ENCODE data around the gene AVL9.
"Not testable (repeated sequence)": the region's sequence is repeated elsewhere in the genome, so short reads cannot be mapped to it uniquely, and the experiment has no call there.

The AVL9 gene

DNA sequence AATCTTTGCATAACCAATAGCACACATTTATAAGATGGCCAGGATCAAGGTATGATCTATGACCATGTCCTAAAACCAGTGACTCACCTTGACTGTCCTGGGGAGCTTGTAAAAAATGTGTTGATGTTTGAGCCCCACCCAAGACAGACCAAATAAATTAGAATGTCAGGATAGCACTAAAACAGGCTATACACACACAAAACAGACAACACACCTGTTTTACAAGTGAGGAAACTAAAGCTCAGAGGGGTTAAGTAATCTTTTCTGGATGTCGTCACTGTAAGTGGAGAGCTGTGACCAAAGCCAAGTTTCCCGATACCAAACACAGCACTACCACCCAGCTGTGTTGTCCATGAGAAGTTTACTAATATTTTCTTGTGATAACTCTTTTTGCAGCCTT, 84.5 kb downstream of the AVL9 start:
- Mint-ChIP-seq H3K9me3 (no peaks in the 10 kb centered on the region), H3K4me3 (no peak overlapping the region), H3K27me3 (no peaks in the 10 kb centered on the region), H3K36me3 (peaks cover 49% of the 10 kb centered on the region), H3K4me1 (no peaks in the 10 kb centered on the region), H3K27ac (no peak overlapping the region)
- CTCF ChIA-PET, result no interaction called here
- DNase-seq, result no peak

DNA sequence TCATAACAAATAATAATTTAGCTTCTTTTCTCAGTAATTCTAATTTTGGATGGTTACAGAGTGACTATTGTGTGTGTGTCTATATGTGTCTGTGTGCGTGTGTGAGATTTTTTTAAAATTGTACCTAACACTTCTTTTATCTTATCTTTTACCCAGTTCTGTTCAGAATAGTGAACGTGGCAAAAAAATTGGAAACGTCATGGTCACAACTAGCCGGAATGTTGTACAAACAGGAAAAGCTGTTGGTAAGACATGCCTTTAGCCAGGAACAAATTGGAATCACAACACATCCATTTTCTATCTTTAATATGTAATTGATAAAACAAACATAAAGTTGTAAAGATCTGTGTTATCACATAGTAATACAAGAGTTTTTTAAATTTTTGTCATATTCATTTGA, 85.4 kb downstream of the AVL9 start:
- H3K27me3 Mint-ChIP-seq, result no peaks in the 10 kb centered on the region
- H3K36me3 Mint-ChIP-seq, result peaks cover 55% of the 10 kb centered on the region
- H3K4me1 Mint-ChIP-seq, result no peaks in the 10 kb centered on the region
- H3K27ac Mint-ChIP-seq, result no peak overlapping the region
- no peak for DNase-seq
- no peak overlapping the region for H3K4me3 Mint-ChIP-seq
- H3K9me3 Mint-ChIP-seq, result no peaks in the 10 kb centered on the region
- CTCF ChIA-PET, result no interaction called here

DNA sequence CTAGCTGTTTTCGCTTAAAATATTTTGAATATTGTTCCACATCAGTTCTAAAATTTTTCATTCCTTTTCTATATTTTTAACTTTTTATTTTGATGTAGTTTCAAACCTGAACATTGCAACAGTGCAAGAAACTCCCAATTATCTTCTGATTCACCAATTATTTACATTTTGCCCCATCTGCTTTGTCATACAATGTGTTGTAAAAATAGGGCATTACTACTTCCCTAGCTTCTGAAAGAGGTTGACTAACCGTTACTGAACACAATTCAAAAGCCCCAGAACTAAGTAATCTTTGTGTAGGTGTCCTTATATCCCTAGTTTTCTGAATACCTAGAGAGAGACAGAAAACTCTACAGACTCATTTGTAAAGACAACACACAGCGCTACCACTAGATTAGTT, 86.7 kb downstream of the AVL9 start:
- Mint-ChIP-seq H3K27me3 (no peaks in the 10 kb centered on the region), H3K4me3 (no peak overlapping the region), H3K9me3 (no peaks in the 10 kb centered on the region), H3K4me1 (no peaks in the 10 kb centered on the region), H3K36me3 (peaks cover 54% of the 10 kb centered on the region), H3K27ac (no peak overlapping the region)
- CTCF ChIA-PET, result no interaction called here
- no peak for DNase-seq

DNA sequence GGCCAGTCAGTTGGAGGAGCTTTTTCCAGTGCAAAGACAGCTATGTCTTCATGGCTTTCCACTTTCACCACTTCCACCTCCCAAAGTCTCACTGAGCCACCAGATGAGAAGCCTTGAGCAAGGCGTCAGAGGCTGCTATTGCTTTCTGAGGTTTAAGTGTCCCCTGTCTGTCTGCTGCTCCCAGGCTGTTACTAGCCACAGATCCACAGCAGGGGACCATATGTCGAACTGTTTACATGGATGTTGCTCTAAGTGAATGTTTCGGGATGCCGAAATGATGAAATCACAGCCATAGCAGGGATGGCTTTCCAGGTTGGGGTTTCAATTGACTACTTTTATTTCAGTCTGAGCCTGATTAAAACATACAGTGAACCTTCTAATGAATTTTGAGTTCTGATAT, 88.5 kb downstream of the AVL9 start:
- H3K4me1 Mint-ChIP-seq, result peaks cover 5% of the 10 kb centered on the region
- CTCF ChIA-PET, result no interaction called here
- DNase-seq, result no peak
- peaks cover 49% of the 10 kb centered on the region for H3K36me3 Mint-ChIP-seq
- H3K4me3 Mint-ChIP-seq, result no peak overlapping the region
- no peaks in the 10 kb centered on the region for H3K9me3 Mint-ChIP-seq
- H3K27me3 Mint-ChIP-seq, result no peaks in the 10 kb centered on the region
- no peak overlapping the region for H3K27ac Mint-ChIP-seq

DNA sequence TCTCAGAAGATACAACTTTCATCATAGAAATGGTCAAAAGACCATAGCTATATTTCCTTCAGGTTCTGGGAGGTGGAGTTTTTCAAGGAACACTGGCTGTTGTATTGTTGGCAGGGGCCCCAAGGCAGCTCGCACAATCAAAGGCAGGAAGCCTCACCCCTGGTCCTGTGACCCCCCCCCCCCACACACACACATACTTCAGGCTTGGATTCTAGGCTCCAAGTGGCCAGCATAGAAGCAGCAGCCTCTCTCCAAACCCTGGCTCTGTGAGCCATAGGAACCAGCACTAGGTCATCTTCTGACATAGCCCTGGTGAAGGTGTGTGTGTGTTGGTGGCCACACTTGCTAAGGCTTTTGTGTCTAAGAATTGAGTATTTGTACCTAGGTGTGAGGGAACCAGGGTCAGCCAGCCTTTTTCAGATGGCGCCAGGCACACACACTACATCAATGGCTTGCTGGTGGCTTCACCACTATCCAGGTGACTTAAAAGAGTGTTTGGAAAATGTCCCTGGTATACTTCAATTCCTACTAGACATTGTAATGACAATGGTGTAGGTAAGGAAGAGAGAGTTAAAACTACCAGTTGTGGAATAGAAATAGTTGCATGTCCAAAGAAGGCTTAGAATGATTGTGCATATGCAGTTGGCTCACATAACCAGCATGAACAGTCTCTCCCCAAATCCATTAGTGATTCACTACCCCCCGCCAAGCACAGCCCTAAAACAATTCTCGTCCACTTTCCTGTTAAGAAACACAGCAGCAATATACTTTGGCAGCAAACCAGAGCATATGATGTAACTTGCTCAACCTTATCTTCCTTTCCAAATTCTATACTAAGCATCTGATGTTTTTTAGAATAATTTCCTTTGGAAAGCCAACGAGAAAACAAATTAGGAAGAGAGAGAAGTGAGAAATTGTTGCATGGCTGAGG, 91.3 kb downstream of the AVL9 start:
- Mint-ChIP-seq H3K27ac (no peak overlapping the region), H3K27me3 (no peaks in the 10 kb centered on the region), H3K9me3 (no peaks in the 10 kb centered on the region), H3K4me3 (no peak overlapping the region), H3K4me1 (peaks cover 5% of the 10 kb centered on the region), H3K36me3 (peaks cover 42% of the 10 kb centered on the region)
- CTCF ChIA-PET, result no interaction called here
- no peak for DNase-seq

DNA sequence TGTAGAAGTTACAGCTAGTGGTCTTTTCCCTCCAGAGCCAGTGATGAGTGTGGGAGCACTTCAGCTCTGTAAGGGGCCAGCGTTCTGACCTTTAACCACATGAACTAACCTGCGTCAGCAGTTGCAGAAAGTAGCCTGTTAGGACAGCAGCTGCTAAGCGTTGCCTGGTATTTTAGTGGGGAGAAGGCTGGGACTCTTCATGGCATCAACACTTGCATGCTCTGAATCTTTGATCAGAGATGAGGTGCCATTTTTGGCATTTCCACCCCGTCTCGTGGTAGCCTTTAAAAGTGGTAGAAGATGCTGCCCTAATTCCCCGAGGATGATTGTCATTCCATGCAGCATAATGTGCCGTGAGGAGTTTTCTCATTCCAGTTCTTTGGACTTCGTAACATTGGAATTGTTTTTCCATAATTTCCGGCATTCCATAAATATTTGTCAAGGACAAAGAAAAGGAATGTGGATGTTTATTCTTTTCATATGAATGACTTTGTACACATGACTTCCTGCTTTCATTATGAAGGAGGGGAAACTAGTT, 92.2 kb downstream of the AVL9 start:
- DNase-seq, result no peak
- H3K27ac Mint-ChIP-seq, result no peak overlapping the region
- H3K36me3 Mint-ChIP-seq, result peaks cover 36% of the 10 kb centered on the region
- H3K27me3 Mint-ChIP-seq, result no peaks in the 10 kb centered on the region
- no peaks in the 10 kb centered on the region for H3K9me3 Mint-ChIP-seq
- no peak overlapping the region for H3K4me3 Mint-ChIP-seq
- H3K4me1 Mint-ChIP-seq, result peaks cover 5% of the 10 kb centered on the region
- CTCF ChIA-PET, result no interaction called here

DNA sequence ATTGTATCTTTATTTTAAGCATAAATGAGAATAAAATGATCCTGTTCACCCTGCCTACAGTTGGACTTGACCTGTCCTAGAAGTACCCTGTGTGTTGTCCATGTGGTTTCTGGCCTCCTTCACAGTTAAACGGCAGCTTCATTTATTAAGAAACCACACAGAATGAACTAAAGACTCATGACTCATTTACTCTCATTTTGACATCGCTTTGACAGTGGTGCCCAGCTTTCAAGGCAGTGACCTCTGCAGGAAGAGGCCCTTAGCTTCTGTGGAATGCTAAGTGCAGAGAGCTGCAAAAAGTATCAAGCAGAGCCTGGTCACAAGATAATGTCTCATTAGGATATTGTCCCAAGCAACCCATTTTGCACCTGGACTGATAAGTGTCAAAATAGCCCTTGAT, 93.4 kb downstream of the AVL9 start:
- no peak for DNase-seq
- CTCF ChIA-PET, result interaction anchor here (0.8 to 1.6 kb wide), 2 partner anchors 15 to 68 kb away, joined by 3 read pairs; no protein-coding TSS in a partner anchor
- H3K27ac Mint-ChIP-seq, result no peak overlapping the region

DNA sequence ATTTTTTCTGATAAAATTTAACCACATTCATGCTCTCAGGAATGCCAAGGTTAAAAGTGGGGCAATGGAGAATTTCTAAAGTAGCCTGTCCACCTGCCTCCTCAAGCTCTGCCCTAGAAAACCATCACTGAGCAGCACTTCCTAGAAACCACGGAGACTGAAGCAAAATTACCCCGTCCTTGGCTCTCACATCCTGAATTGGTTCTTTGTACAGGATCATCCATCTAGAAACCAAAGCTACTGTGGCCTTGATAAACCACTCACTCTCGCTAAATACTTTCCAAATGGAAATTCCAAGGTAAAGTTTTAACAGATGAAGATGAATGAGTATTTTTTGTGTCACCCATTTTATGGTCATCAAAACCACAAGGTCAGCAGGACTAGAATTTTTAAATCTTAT, 96.6 kb downstream of the AVL9 start:
- H3K36me3 Mint-ChIP-seq, result peaks cover 7% of the 10 kb centered on the region
- H3K4me3 Mint-ChIP-seq, result no peak overlapping the region
- H3K4me1 Mint-ChIP-seq, result peaks cover 5% of the 10 kb centered on the region
- H3K27me3 Mint-ChIP-seq, result peaks cover 6% of the 10 kb centered on the region
- no peaks in the 10 kb centered on the region for H3K9me3 Mint-ChIP-seq
- CTCF ChIA-PET, result no interaction called here
- no peak for DNase-seq
- no peak overlapping the region for H3K27ac Mint-ChIP-seq

More for the DNA sequence above, 93.4 kb downstream of the AVL9 start:
- Mint-ChIP-seq H3K27me3 (peaks cover under 1% of the 10 kb centered on the region), H3K4me3 (no peak overlapping the region), H3K9me3 (no peaks in the 10 kb centered on the region), H3K4me1 (peaks cover 5% of the 10 kb centered on the region), H3K36me3 (peaks cover 28% of the 10 kb centered on the region)

DNA sequence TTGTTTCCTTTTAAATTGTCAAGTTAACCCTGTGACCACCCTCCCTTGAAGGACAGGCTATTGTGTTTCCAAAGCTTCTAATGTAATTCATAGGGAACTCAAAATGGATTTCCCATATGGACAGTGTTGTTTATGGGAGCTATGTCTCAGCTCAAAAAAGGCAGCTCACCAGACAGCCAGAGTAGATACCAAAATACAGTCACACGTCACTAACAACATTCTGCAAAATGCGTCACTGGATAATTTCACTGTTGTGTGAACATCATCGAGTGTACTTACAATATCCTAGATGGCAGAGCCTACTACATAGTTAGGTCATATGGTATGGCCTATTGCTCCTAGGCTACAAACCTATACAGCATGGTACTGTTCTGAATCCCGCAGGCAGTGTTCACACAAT, 97.4 kb downstream of the AVL9 start:
- Mint-ChIP-seq H3K4me3 (no peak overlapping the region), H3K36me3 (peaks cover 4% of the 10 kb centered on the region), H3K27ac (no peak overlapping the region), H3K9me3 (no peaks in the 10 kb centered on the region), H3K27me3 (peaks cover 6% of the 10 kb centered on the region), H3K4me1 (peaks cover 4% of the 10 kb centered on the region)
- CTCF ChIA-PET, result no interaction called here
- DNase-seq, result no peak

DNA sequence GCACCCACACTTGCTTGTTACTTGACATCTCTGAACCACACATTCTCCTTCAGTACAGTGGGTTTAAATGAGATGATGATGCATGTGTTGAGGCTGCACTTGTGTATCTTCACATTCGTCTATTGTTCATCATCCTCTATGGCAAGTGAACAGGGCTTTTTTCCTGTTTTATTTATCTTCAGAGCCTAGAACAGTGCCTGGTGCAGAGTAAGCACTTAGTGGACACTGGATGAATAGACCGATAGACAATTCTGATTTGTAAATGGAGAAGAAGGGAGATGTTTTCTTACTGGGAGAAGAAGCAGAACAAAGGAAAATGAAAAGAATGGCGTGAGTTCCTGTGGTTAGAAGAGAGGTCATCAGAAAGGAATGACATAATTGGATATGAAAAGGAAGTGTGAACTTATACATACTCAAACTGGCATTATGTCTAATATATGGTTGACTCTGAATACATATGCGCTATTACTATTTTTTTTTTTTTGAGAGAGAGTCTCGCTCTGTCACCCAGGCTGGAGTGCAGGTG, 99.7 kb downstream of the AVL9 start:
- H3K36me3 Mint-ChIP-seq, result no peaks in the 10 kb centered on the region
- CTCF ChIA-PET, result no interaction called here
- no peaks in the 10 kb centered on the region for H3K4me1 Mint-ChIP-seq
- no peaks in the 10 kb centered on the region for H3K9me3 Mint-ChIP-seq
- no peak overlapping the region for H3K27ac Mint-ChIP-seq
- H3K4me3 Mint-ChIP-seq, result no peak overlapping the region
- peaks cover 6% of the 10 kb centered on the region for H3K27me3 Mint-ChIP-seq
- DNase-seq, result no peak

DNA sequence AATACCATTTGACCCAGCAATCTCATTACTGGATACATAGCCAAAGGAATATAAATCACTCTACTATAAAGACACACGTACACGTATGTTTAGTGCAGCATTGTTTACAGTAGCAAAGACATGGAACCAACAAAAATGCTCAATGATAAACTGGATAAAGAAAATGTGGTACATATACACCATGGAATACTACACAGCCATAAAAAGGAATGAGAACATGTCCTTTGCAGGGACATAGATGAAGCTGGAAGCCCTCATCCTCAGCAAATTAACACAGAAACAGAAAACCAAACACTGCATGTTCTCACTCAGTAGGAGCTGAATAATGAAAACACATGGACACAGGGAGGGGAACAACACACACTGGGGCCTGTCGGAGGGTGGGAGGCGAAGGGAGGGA, 105.9 kb downstream of the AVL9 start:
- H3K27ac Mint-ChIP-seq, H3K27me3 Mint-ChIP-seq, H3K4me1 Mint-ChIP-seq, DNase-seq, H3K4me3 Mint-ChIP-seq, H3K36me3 Mint-ChIP-seq, CTCF ChIA-PET, H3K9me3 Mint-ChIP-seq: not testable (repeated sequence)

DNA sequence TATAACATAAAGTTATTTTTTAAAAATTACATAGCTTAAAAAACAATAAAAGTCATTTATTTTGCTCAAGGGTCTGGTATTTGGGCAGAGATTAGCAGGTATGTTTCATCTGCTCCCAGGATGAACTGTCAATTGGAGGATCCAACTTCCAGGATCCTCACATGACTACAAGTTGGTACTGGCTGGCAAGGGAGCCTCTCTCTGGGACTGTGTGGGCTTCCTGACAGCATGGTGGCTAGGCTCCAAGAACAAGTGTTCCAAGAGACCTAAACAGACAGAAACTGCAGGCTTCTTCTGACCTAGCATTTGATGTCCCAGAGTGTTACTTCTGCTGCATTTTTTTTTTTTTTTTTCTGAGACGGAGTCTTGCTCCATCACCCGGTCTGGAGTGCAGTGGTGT, 107.2 kb downstream of the AVL9 start:
- Mint-ChIP-seq H3K4me3 (no peak overlapping the region), H3K27me3 (no peaks in the 10 kb centered on the region), H3K9me3 (peaks cover 1% of the 10 kb centered on the region), H3K27ac (no peak overlapping the region), H3K36me3 (no peaks in the 10 kb centered on the region), H3K4me1 (no peaks in the 10 kb centered on the region)
- CTCF ChIA-PET, result no interaction called here
- no peak for DNase-seq

DNA sequence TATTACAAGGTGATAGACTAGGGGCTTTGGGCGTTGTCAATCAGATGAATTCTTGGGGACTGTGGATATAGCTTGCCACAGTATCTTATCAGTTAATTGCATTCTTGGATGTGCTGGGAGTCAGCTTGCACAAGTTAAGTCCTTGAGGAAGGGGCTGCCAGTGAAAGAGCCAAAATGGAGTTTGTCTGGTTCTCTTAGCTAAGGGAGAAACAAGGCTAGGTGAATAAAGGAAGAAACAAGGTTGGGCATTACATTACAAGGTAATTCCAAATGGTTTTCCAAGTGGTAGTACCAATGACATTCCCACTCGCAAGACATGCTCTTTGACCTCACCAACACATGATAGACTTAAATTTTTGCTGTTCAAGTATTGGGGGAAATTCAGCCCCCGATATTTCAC, 108.2 kb downstream of the AVL9 start:
- H3K27ac Mint-ChIP-seq, DNase-seq, H3K4me1 Mint-ChIP-seq, H3K27me3 Mint-ChIP-seq, CTCF ChIA-PET, H3K9me3 Mint-ChIP-seq, H3K36me3 Mint-ChIP-seq, H3K4me3 Mint-ChIP-seq: not testable (repeated sequence)

DNA sequence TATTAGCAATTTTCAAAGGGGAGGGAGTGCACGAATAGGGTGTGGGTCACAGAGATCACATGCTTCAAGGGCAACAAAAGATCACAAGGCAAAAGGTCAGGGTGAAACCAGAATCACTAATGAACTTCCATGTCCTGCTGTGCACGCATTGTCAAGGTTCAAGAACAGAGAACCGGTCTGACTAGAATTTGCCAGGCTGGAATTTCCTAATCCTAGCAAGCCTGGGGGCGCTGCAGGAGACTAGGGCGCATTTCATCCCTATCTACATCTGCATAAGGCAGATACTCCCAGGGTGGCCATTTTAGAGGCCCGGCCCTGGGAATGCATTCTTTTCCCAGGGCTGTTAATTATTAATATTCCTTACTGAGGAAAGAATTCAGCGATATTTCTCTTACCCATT, 108.8 kb downstream of the AVL9 start:
- H3K36me3 Mint-ChIP-seq, DNase-seq, CTCF ChIA-PET, H3K27me3 Mint-ChIP-seq, H3K27ac Mint-ChIP-seq, H3K4me3 Mint-ChIP-seq, H3K4me1 Mint-ChIP-seq, H3K9me3 Mint-ChIP-seq: not testable (repeated sequence)

DNA sequence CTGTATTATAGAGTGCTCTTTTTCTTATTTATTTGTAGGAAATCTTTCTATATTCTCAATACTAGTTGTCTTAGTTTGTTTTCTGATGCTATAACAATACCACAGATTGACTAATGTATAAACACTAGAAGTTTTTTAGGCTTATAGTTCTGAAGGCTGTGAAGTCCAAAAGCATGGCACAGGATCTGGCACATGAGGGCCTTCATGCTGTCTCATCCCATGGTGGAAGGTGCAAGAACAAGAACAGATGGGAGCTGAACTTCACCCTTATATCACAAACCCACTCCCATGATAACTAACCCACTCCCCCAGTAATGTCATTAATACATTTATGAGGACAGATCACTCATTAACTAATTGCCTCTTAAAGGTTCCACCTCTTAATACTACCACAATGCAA, 109.7 kb downstream of the AVL9 start:
- Mint-ChIP-seq H3K27ac (no peak overlapping the region), H3K4me3 (no peak overlapping the region), H3K4me1 (no peaks in the 10 kb centered on the region), H3K9me3 (peaks cover 1% of the 10 kb centered on the region), H3K36me3 (no peaks in the 10 kb centered on the region), H3K27me3 (no peaks in the 10 kb centered on the region)
- no peak for DNase-seq
- CTCF ChIA-PET, result no interaction called here
